Measurements from ENCODE around the gene CCSER1.

CCSER1 gene

GRCh38 chr4:90127223-90127705 is at the start of gene CCSER1:
Gene CCSER1, plus strand, starts transcription at chr4:90127394.
- no peak for DNase-seq

- no peak for DNase-seq
Measured at GRCh38 chr4:90078440-90078839, 48.8 kb upstream of the CCSER1 start.

- DNase-seq = no peak
Measured at GRCh38 chr4:90080116-90080515, 47.1 kb upstream of the CCSER1 start.

- no peak for DNase-seq
Measured at GRCh38 chr4:90081432-90082144, 45.6 kb upstream of the CCSER1 start.

- DNase-seq = no peak
Measured at GRCh38 chr4:90082449-90082848, 44.7 kb upstream of the CCSER1 start.

GRCh38 chr4:90084277-90084966 is 42.8 kb upstream of the CCSER1 start:
- no peak for DNase-seq

- DNase-seq = no peak
Measured at GRCh38 chr4:90084967-90085295, 42.3 kb upstream of the CCSER1 start.

- DNase-seq = no peak
Measured at GRCh38 chr4:90093526-90093925, 33.7 kb upstream of the CCSER1 start.

- no peak for DNase-seq
Measured at GRCh38 chr4:90095000-90095399, 32.2 kb upstream of the CCSER1 start.

GRCh38 chr4:90099812-90100211 is 27.4 kb upstream of the CCSER1 start:
- DNase-seq = no peak

- no peak for DNase-seq
Measured at GRCh38 chr4:90103991-90104390, 23.2 kb upstream of the CCSER1 start.

- no peak for DNase-seq
Measured at GRCh38 chr4:90105274-90105673, 21.9 kb upstream of the CCSER1 start.

- DNase-seq = no peak
Measured at GRCh38 chr4:90112715-90113114, 14.5 kb upstream of the CCSER1 start.

- DNase-seq = no peak
Measured at GRCh38 chr4:90113881-90114457, 13.2 kb upstream of the CCSER1 start.

- DNase-seq = no peak
Measured at GRCh38 chr4:90118527-90119195, 8.5 kb upstream of the CCSER1 start.

GRCh38 chr4:90120037-90120436 is 7.2 kb upstream of the CCSER1 start:
- no peak for DNase-seq

GRCh38 chr4:90120815-90121214 is 6.4 kb upstream of the CCSER1 start:
- DNase-seq = no peak

- no peak for DNase-seq
Measured at GRCh38 chr4:90121676-90122354, 5.4 kb upstream of the CCSER1 start.

GRCh38 chr4:90122355-90122748 is 4.8 kb upstream of the CCSER1 start:
- DNase-seq = no peak

GRCh38 chr4:90124276-90124675 is 2.9 kb upstream of the CCSER1 start:
- no peak for DNase-seq

GRCh38 chr4:90126805-90127204 is 389 bp upstream of the CCSER1 start:
- DNase-seq = no peak

- DNase-seq = peak; percentile 54
Measured at GRCh38 chr4:90127706-90128345, 632 bp downstream of the CCSER1 start.
